Limb (tissue), 2 donors: Measurements from ENCODE around the gene APH1A.
A peak's percentile ranks its signal among the peaks of the same experiment; 100 is the strongest.
"Not testable (repeated sequence)": the region's sequence is repeated elsewhere in the genome, so short reads cannot be mapped to it uniquely, and the experiment has no call there.

Experiments used
- DNase-seq, 2 donors: peaks; one replicate each; pipeline ENCODE4 v3.0.0-alpha.2; 2016; ENCODE audit errors: extremely low spot score in 2 of 2

The APH1A gene

GRCh38 chr1:150268340-150268704 lies 494 bp downstream of the APH1A start:
- no peak for DNase-seq

GRCh38 chr1:150267896-150268295 lies 920 bp downstream of the APH1A start:
- no peak for DNase-seq

GRCh38 chr1:150263549-150263948 lies 5.3 kb downstream of the APH1A start:
- DNase-seq: no peak

GRCh38 chr1:150262388-150263320 lies 6.2 kb downstream of the APH1A start:
- no peak for DNase-seq

- DNase-seq: no peak
Measured at GRCh38 chr1:150261367-150261766, 7.4 kb downstream of the APH1A start.

GRCh38 chr1:150259758-150260669 lies 8.8 kb downstream of the APH1A start:
- peak; percentile 70 to 74 for DNase-seq

GRCh38 chr1:150259217-150259616 lies 9.6 kb downstream of the APH1A start:
- DNase-seq: peak in 1 of 2 donors; percentile 57

GRCh38 chr1:150257624-150258585 lies 10.9 kb downstream of the APH1A start, which contains the start of gene CA14:
TSS of gene CA14 (plus strand) at chr1:150257774. CDS start at chr1:150258129, 355 bp downstream.
- DNase-seq: peak in 1 of 2 donors; percentile 54

GRCh38 chr1:150256554-150257341 lies 12.1 kb downstream of the APH1A start:
- peak in 1 of 2 donors; percentile 57 for DNase-seq

GRCh38 chr1:150256198-150256553 lies 12.6 kb downstream of the APH1A start:
- DNase-seq: no peak

- no peak for DNase-seq
Measured at GRCh38 chr1:150249936-150250335, 18.9 kb downstream of the APH1A start.

- DNase-seq: no peak
Measured at GRCh38 chr1:150243003-150243402, 25.8 kb downstream of the APH1A start.

- no peak for DNase-seq
Measured at GRCh38 chr1:150237746-150238145, 31.1 kb downstream of the APH1A start.

- not testable (repeated sequence) for DNase-seq
Measured at GRCh38 chr1:150237176-150237575, 31.6 kb downstream of the APH1A start.

GRCh38 chr1:150236614-150237100 lies 32.2 kb downstream of the APH1A start:
- no peak for DNase-seq

- peak; percentile 96 to 99 for DNase-seq
Measured at GRCh38 chr1:150235852-150236613, 32.8 kb downstream of the APH1A start, which contains the start of gene ANP32E. TSS of gene ANP32E (minus strand) at chr1:150236112. CDS start at chr1:150235786, 326 bp downstream.

- no peak for DNase-seq
Measured at GRCh38 chr1:150235294-150235851, 33.4 kb downstream of the APH1A start.

GRCh38 chr1:150234566-150235293 lies 34.1 kb downstream of the APH1A start:
- peak; percentile 76 to 82 for DNase-seq
